Effector CD8-positive, alpha-beta T cell (primary cell): ENCODE data around the gene INTS6L.
"Not testable (repeated sequence)": the region's sequence is repeated elsewhere in the genome, so short reads cannot be mapped to it uniquely, and the experiment has no call there.

Experiments used
- DNase-seq: peaks from one replicate; lab custom pipeline; 2025; lab: John Stamatoyannopoulos, UW

Gene INTS6L

DNA sequence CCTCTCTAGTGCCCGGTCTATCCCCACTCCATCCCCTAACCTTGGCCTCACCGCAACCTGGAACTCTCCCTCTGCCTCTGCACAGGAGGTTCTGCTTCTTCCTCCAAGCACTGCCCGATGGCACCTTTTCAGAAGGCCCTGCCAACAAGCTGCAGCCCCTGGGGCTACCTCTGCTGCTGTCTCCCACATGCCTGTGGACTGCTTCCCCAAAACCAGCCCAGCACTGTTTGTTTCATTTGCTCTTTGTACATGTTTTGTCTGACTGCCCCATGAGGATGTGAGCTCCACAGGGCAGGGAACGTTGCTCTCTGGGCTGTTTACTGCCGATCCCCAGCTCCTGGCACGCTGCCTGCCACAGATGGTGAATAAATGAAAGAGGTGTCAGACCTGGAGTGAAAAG is 85.4 kb downstream of the INTS6L start:
- DNase-seq: no peak

DNA sequence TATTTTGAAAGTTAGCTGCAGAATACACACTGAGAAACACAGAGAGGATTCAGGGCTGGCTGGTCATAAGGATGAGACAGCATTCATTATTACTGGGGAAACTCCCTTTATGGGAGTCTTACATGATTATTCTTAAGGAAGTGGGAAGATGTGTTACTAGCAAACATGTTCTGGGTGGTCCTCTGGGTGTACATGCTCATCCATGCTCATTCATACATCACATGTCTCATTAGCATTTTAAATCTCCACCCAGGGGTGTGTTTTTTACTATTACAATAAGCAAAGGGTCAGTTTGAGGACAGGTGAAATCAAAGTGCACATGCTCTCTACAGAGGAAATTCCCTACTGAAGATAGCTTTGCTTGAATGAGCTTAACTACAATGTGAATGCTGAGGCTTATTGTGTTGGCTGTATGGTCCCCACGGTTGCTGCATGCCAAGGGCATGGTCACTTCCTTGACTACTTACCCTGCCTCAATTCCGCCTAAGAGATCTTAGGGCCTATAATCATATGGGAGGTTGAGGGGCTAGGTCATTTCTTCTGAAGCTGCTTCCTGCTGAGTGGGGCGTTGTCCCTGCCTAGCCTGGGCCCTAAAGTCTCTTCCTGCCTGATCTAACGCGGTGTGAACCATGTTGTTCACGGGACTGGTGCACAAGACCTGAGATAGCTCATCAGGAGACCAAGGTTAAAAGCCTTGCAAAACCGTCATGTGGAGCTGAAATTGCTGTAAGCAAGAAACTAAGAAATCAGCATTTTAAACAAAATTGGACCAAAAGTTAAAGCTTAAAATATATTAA is 104.1 kb downstream of the INTS6L start:
- DNase-seq: not testable (repeated sequence)

DNA sequence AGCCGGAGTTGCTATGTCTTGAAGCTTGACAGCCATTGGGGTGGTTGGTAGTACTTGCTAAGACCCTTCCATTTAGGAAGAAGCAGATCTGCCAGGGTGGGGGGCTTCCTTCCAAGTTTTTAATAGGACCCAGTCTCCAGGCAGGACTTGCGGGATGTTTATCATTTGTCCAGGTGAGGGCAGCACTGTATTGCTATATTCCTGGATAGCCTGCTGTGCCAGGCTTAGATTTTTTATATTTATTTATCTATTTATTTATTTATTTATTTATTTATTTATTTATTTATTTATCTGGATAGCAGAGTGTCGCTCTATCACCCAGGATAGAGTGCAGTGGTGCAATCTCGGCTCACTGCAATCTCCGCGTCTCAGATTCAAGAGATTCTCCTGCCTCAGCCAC is 105.5 kb downstream of the INTS6L start:
- DNase-seq: no peak

DNA sequence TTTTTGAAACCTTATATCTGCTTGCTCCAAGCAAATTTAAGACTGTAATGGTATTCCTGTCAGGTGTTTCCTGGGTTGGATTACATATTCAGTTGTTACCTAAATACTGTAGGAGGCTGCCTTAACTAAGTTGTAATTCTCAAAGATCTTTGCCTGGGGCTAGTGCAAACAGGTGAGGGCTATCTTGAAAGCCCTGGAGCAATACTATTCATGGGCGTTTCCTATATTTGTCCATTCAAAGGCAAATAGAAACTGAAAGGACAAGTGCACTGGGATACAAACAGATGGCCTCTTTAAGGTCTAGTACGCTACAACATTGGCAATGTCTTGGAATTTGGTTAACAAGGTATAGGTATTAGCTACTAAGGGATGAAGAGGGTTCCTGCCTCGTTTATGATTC is 108.9 kb downstream of the INTS6L start:
- DNase-seq: no peak
